Measurements from ENCODE around the gene BMP8B. TPM values are rescaled to one million over a fixed set of nuclear protein-coding genes. Genes with fewer than 3 reads are reported as not detected.

BMP8B gene
- total RNA-seq, 1 donor from 2014 or later: 1.4 TPM

DNA sequence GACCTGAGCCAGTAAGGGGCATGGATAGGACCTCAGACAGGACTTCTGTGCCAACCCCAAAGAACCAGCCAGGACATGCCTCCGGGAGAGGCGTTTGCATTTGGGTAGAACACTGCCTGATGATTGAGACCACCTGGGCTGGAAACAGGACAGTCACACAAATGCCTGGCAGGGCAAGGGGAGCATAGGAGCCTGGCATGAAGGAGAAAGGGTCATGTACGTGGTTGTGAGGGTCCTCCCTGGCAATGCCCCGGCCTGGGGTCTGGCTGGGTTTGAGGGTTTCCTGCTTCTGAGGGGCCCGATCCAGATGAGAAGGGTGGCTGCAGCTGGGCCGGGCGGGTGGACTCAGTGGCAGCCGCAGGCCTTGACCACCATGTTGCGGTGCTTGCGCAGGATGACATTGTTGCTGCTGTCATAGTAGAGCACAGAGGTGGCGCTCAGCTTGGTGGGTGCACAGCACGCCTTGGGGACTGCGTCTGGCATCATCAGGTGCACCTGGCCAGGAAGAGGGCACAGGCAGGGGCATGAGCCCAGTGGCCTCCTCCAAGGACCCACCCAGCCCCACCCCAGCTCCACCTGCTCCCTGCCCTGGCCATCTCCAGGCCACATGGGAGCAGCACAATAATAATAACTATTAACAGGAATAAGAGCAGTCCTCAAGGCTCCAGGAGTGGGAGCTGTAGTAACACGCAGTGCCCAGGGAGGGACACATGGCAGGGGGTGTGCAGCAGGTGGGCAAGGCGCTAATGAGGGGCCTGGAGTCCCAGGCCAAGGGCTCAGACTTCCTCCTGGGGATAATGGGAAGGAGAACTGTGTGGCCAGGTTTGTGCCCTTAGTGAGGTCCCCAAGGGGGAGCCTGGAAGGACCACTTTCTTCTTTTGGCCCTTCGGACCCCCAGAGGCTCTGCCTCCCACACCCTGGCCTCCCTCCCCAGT lies 28.3 kb downstream of the BMP8B start:
- H3K27ac Mint-ChIP-seq: no peak overlapping the region
- H3K9me3 Mint-ChIP-seq: no peaks in the 10 kb centered on the region
- H3K4me3 Mint-ChIP-seq: no peak overlapping the region
- TF ChIP-seq, protein P1, sequence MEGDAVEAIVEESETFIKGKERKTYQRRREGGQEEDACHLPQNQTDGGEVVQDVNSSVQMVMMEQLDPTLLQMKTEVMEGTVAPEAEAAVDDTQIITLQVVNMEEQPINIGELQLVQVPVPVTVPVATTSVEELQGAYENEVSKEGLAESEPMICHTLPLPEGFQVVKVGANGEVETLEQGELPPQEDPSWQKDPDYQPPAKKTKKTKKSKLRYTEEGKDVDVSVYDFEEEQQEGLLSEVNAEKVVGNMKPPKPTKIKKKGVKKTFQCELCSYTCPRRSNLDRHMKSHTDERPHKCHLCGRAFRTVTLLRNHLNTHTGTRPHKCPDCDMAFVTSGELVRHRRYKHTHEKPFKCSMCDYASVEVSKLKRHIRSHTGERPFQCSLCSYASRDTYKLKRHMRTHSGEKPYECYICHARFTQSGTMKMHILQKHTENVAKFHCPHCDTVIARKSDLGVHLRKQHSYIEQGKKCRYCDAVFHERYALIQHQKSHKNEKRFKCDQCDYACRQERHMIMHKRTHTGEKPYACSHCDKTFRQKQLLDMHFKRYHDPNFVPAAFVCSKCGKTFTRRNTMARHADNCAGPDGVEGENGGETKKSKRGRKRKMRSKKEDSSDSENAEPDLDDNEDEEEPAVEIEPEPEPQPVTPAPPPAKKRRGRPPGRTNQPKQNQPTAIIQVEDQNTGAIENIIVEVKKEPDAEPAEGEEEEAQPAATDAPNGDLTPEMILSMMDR (IDR thresholded peaks at IDR 0.05): no peak
- no peaks in the 10 kb centered on the region for H3K4me1 Mint-ChIP-seq
- ChIA-PET CTCF (no interaction called here), POLR2A (interaction anchor here (1.0 kb wide), 1 partner anchor 22 kb away, joined by 3 read pairs; the partner anchor contains the start of gene PPIE)
- DNase-seq (no peak), ATAC-seq (ENCODE audit: low read depth) (no peak)
- intact Hi-C loops (cut with micrococcal nuclease): no loop called here
- no peaks in the 10 kb centered on the region for H3K27me3 Mint-ChIP-seq
- H3K36me3 Mint-ChIP-seq (ENCODE audit: low read depth): peaks cover 55% of the 10 kb centered on the region

DNA sequence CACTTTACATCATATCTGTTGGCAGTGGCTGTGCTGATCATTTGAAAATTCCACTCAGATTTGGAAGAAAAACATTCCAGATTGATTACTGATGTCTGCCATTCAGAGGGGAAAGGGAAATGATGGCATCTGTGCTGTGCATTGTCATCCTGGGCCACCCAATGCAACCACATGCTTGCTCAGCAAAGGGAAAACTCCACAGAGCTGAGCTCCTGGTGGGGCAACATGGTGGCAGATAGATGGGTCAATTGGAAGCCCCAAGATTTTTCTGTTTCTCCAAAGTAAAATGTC lies 29.3 kb downstream of the BMP8B start:
- intact Hi-C loops (cut with micrococcal nuclease): no loop called here
- no peak for ATAC-seq (ENCODE audit: low read depth)

DNA sequence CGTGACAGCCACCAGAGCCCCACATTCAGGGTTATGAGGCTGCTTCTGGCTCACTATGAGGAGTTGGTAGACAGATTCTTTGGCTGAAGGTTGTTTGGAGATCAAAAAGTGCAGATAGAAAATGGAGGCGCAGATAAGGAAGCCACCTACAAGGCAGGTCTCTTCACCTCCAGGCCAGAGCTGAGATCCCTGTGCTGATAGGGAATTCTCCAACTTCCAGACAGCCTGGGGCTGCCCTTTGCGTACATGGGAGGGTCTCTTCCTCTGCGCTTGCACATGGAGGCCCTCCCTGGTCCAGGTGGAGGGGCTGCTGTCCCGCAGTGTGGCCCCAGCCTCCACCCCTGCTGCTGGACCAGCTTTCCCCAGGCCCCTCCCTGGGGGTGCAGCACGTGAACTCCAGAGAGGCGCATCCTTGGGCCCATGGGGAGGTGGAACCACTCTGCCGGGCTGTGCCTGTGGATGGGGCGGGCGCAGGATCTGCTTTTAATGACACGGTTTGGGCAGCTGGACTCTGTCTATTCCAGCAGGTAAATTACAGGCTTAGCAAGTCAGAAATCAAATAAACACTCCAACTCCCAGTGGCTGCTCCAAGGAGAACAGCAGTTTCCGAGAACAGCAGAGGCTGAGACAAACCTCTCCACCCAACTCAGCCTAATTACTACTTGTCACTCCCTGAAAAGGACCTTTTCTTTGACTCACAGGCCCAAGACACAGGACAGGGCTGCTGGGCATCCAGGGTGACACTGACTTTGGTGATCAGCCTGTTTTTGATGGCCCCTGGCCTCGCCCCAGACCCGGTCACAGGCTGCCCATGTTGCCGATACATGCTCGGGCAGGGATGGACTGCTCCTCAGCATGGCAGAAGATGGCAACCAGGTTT lies 29.9 kb downstream of the BMP8B start:
- Mint-ChIP-seq H3K4me3 (no peak overlapping the region), H3K4me1 (no peaks in the 10 kb centered on the region), H3K27me3 (no peaks in the 10 kb centered on the region), H3K36me3 (ENCODE audit: low read depth) (peaks cover 70% of the 10 kb centered on the region), H3K9me3 (no peaks in the 10 kb centered on the region), H3K27ac (no peak overlapping the region)
- TF ChIP-seq, protein P1 (IDR thresholded peaks at IDR 0.05): no peak
- POLR2A ChIA-PET: interaction anchor here (1.0 kb wide), 1 partner anchor 20 kb away, joined by 3 read pairs; the partner anchor contains the start of gene PPIE
- intact Hi-C loops (cut with micrococcal nuclease): no loop called here
- ATAC-seq (ENCODE audit: low read depth) (no peak), DNase-seq (no peak)
- CTCF ChIA-PET: no interaction called here

More for the DNA sequence above, 29.3 kb downstream of the BMP8B start:
- H3K27ac Mint-ChIP-seq: no peak overlapping the region
- ChIA-PET CTCF (no interaction called here), POLR2A (interaction anchor here (1.0 kb wide), 1 partner anchor 21 kb away, joined by 3 read pairs; the partner anchor contains the start of gene PPIE)
- no peaks in the 10 kb centered on the region for H3K4me1 Mint-ChIP-seq
- peaks cover 65% of the 10 kb centered on the region for H3K36me3 Mint-ChIP-seq (ENCODE audit: low read depth)
- no peak overlapping the region for H3K4me3 Mint-ChIP-seq
- DNase-seq: no peak
- H3K27me3 Mint-ChIP-seq: no peaks in the 10 kb centered on the region
- TF ChIP-seq, protein P1 (IDR thresholded peaks at IDR 0.05): no peak
- H3K9me3 Mint-ChIP-seq: no peaks in the 10 kb centered on the region

DNA sequence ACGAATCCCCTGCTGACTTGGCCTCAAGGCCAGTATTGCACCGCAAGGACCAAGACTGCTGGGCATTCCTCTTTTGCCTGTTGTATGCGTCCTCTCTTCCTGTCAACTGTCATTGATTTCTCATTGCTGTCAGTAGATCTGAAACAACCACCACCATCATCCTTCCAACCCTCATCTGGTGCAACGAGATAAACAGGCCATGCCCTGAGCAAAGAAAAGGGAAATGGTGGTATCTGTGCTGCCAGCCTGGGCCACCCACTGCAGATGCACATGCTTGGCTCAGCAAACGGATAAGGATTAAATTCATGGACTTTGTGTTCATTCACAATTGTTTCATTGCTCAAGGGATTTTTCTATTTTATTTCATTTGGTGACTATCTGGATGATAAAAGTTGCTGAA lies 31.2 kb downstream of the BMP8B start:
- H3K27ac Mint-ChIP-seq: no peak overlapping the region
- POLR2A ChIA-PET: no interaction called here

More for the DNA sequence above, 31.2 kb downstream of the BMP8B start:
- no peaks in the 10 kb centered on the region for H3K27me3 Mint-ChIP-seq
- DNase-seq (no peak), ATAC-seq (ENCODE audit: low read depth) (no peak)
- H3K36me3 Mint-ChIP-seq (ENCODE audit: low read depth): peaks cover 83% of the 10 kb centered on the region
- H3K4me3 Mint-ChIP-seq: no peak overlapping the region
- no peaks in the 10 kb centered on the region for H3K9me3 Mint-ChIP-seq
- intact Hi-C loops (cut with micrococcal nuclease): no loop called here
- TF ChIP-seq, protein P1 (IDR thresholded peaks at IDR 0.05): no peak
- CTCF ChIA-PET: no interaction called here
- H3K4me1 Mint-ChIP-seq: no peaks in the 10 kb centered on the region
